Left lung (tissue), 10 donors: ENCODE measurements around the gene MAP6. TPM values are rescaled to one million over a fixed set of nuclear protein-coding genes. Genes with fewer than 3 reads are reported as not detected.

Experiments
- ATAC-seq: fragments of 200-7000 bp; cut with Tn5 transposase; one replicate; pipeline ENCODE4 v1.9.1; 2020; ENCODE audit warnings: moderate library complexity
- DNase-seq, 4 donors: peaks; one replicate each; pipeline ENCODE4 v3.0.0-alpha.2; 2013 to 2020
- H3K27ac ChIP-seq, 2 donors: fragments of 200-600 bp; sonication (generic) in 1 of 2; one replicate each; pipeline versions ENCODE4 v1.5.0 to v1.8.0; 2020 to 2021
- H3K27me3 ChIP-seq, 2 donors: fragments of 200-600 bp; sonication (generic) in 1 of 2; one replicate each; pipeline versions ENCODE4 v1.5.0 to v1.8.0; 2020 to 2021
- H3K36me3 ChIP-seq, 2 donors: fragments of 200-600 bp; sonication (generic) in 1 of 2; one replicate each; pipeline versions ENCODE4 v1.5.0 to v1.8.0; 2020 to 2021
- H3K4me1 ChIP-seq, 2 donors: fragments of 200-600 bp; one replicate each; pipeline ENCODE4 v1.8.0; 2021
- H3K4me3 ChIP-seq, 2 donors: fragments of 200-600 bp; sonication (generic) in 1 of 2; one replicate each; pipeline versions ENCODE4 v1.5.0 to v1.8.0; 2020 to 2021; ENCODE audit warnings: mild to moderate bottlenecking in 1 of 2
- H3K9me3 ChIP-seq, 2 donors: fragments of 200-600 bp; sonication (generic) in 1 of 2; one replicate each; pipeline versions ENCODE4 v1.5.0 to v1.8.0; 2020 to 2021
- CTCF ChIP-seq, 2 donors: fragments of 200-600 bp; sonication (generic) in 1 of 2; IDR thresholded peaks; one replicate each; pipeline versions ENCODE4 v1.5.0 to v1.8.0; 2021; ENCODE audit warnings: antibody characterized with exemption in 2 of 2
- intact Hi-C, 2 donors: fragments of 100-400 bp; cut with DNase I; formaldehyde crosslinking; loops; one replicate each; pipeline versions ENCODE4 v1.11.2 to v1.14.2; 2022
- polyA plus RNA-seq, 6 donors: library from polyadenylated mRNA; unstranded; fragments of 120-200 nt; gene quantifications; one replicate each; pipeline ENCODE4 v1.2.1, GENCODE V29; 2013; ENCODE audit not compliant: insufficient read length in 6 of 6
- total RNA-seq, 2 donors: library from RNA; stranded (reverse); fragmentation: NEBNext Ultra II Directional; extraction: Animal tissue kit (Norgen Biotek cat#: 25700); gene quantifications; one replicate each; pipeline ENCODE4 v1.2.1, GENCODE V29; 2021
- donor health status: DM: no; HTN: yes; CAD: no.
- donor health status: DM: no; HTN: no; CAD: no.

Gene MAP6
- total and polyA plus RNA-seq, 8 donors: 5.9 to 9.8 (median 7.8) TPM

GRCh38 chr11:75642402-75643113 lies 26.3 kb downstream of the MAP6 start:
- Histone ChIP-seq H3K4me3 (no peak overlapping the region), H3K9me3 (no peaks in the 10 kb centered on the region), H3K36me3 (no peaks in the 10 kb centered on the region), H3K27me3 (no peaks in the 10 kb centered on the region), H3K27ac (no peak overlapping the region), H3K4me1 (peaks cover 6 to 7% of the 10 kb centered on the region in 2 donors)
- DNase-seq (no peak), ATAC-seq (no peak)
- TF ChIP-seq CTCF (IDR thresholded peaks at IDR 0.05): no peak
- intact Hi-C loops: no loop called here

GRCh38 chr11:75639762-75640181 lies 29.1 kb downstream of the MAP6 start:
- DNase-seq (peak; percentile 74 to 90 (median 84)), ATAC-seq (peak; percentile 91)
- TF ChIP-seq CTCF (IDR thresholded peaks at IDR 0.05): no peak
- Histone ChIP-seq H3K4me1 (peaks cover 6 to 7% of the 10 kb centered on the region in 2 donors), H3K9me3 (no peaks in the 10 kb centered on the region), H3K27ac (no peak overlapping the region), H3K4me3 (no peak overlapping the region), H3K36me3 (no peaks in the 10 kb centered on the region), H3K27me3 (peaks cover 0 to 4% of the 10 kb centered on the region in 2 donors)
- intact Hi-C loops: no loop called here

GRCh38 chr11:75637998-75638397 lies 30.8 kb downstream of the MAP6 start:
- no peak for TF ChIP-seq CTCF (IDR thresholded peaks at IDR 0.05)
- Histone ChIP-seq H3K4me1 (peaks cover 6 to 7% of the 10 kb centered on the region in 2 donors), H3K9me3 (no peaks in the 10 kb centered on the region), H3K36me3 (no peaks in the 10 kb centered on the region), H3K27me3 (peaks cover 0 to 4% of the 10 kb centered on the region in 2 donors), H3K4me3 (no peak overlapping the region), H3K27ac (no peak overlapping the region)
- ATAC-seq (no peak), DNase-seq (no peak)
- intact Hi-C loops: no loop called here

GRCh38 chr11:75635066-75635862 lies 33.6 kb downstream of the MAP6 start:
- H3K27ac ChIP-seq: no peak overlapping the region
- H3K9me3 ChIP-seq: no peaks in the 10 kb centered on the region
- H3K36me3 ChIP-seq: no peaks in the 10 kb centered on the region
- ATAC-seq (peak; percentile 21), DNase-seq (peak in 3 of 4 donors; percentile 52 to 88 (median 87))
- H3K27me3 ChIP-seq: peaks cover 0 to 4% of the 10 kb centered on the region in 2 donors
- no peak overlapping the region for H3K4me3 ChIP-seq
- intact Hi-C loops: no loop called here
- no peak for TF ChIP-seq CTCF (IDR thresholded peaks at IDR 0.05)
- peaks cover 6 to 7% of the 10 kb centered on the region in 2 donors for H3K4me1 ChIP-seq

- ATAC-seq (peak; percentile 62), DNase-seq (no peak)
- Histone ChIP-seq H3K27me3 (peaks cover 0 to 4% of the 10 kb centered on the region in 2 donors), H3K36me3 (no peaks in the 10 kb centered on the region), H3K27ac (no peak overlapping the region), H3K9me3 (no peaks in the 10 kb centered on the region), H3K4me3 (no peak overlapping the region), H3K4me1 (no peaks in the 10 kb centered on the region)
- intact Hi-C loops: no loop called here
- TF ChIP-seq CTCF (IDR thresholded peaks at IDR 0.05): no peak
These were observed 35.3 kb downstream of the MAP6 start for GRCh38 chr11:75633409-75634066.
